ENCODE results near the gene RAB7A. TPM values are rescaled to one million over a fixed set of nuclear protein-coding genes. Genes with fewer than 3 reads are reported as not detected.

RAB7A gene
- total and polyA plus RNA-seq, 2 of the 8 experiments (the other 6 are each of a cell fraction or from before 2014, with no cell fraction given): 179 to 195 TPM

DNA sequence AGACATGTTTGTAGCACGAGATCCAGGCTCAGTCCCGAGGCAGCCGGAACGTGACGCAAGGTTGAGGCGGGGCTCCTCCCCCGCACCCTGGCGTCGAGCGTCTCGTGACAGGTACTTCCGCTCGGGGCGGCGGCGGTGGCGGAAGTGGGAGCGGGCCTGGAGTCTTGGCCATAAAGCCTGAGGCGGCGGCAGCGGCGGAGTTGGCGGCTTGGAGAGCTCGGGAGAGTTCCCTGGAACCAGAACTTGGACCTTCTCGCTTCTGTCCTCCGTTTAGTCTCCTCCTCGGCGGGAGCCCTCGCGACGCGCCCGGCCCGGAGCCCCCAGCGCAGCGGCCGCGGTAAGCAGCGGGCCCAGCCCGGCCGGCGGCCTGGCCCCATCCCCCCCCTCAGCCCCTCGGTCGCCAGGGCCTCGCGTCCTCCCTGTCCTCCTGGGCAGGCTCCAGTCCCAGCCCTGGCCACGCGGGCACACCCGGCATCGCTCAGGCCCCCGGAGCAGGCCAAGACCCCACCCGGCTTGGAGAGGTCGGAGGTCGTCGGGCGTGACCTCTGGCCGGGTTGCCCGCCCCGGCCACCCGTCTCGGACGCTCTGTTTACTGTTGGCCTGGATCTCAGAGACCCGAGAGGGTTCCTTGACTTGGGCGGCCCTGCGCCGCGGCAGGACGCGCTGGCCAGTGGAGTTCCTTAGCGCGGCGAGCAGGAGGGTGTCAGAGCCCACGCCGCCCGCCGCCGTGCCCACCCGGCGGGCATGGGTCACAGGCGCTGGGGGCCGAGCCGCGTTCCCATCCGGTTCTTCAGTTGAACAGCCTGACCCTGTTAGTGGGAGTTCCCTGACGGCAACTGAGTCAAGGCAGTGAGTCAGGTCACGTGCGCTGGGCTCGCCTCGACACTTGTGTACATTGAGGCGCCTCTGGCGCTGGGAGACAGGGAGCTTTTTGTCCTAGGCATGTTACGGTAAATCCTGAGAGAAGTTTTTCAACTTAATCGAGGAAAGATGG, at the start of gene RAB7A (continued):
- TF ChIP-seq EP300 (IDR thresholded peaks at IDR 0.05; ENCODE audit: borderline replicate concordance in 1 of 2, low read depth in 2 of 2, low read length in 2 of 2) (peak in 1 of 2 experiments; percentile 59; a peak in 1 of 3 replicates), ASH2L (IDR thresholded peaks at IDR 0.05; ENCODE audit: low read length) (peak; percentile 66), CHD2 (IDR thresholded peaks at IDR 0.05; ENCODE audit: low read length) (peak; percentile 67; the same call in 1 of the 2 replicates), SP2 (IDR thresholded peaks at IDR 0.05; ENCODE audit: low read length) (no peak), SP4 (IDR thresholded peaks at IDR 0.05; ENCODE audit: low read length) (no peak), HDAC2 (IDR thresholded peaks at IDR 0.05; ENCODE audit: borderline replicate concordance in 1 of 2, low read depth in 2 of 2, low read length in 2 of 2) (peak in 1 of 2 experiments; percentile 63; a peak in 1 of 4 replicates), USF2 (IDR thresholded peaks at IDR 0.05; ENCODE audit: low read length) (peak; percentile 84), BCL11A (IDR thresholded peaks at IDR 0.05; ENCODE audit: low read depth in 2 of 2, low read length in 2 of 2) (no peak), ATF3 (IDR thresholded peaks at IDR 0.05; ENCODE audit: insufficient read depth, low read depth, low read length) (peak; percentile 81), TAF7 (optimal IDR thresholded peaks at IDR 0.05; ENCODE audit: borderline replicate concordance, low read depth, low read length) (no peak), CBX8 (IDR thresholded peaks at IDR 0.05; ENCODE audit: borderline replicate concordance, low read depth, low read length) (no peak), SIRT6 (IDR thresholded peaks at IDR 0.05; ENCODE audit: low read length) (no peak), POLR2A (IDR thresholded peaks at IDR 0.05; ENCODE audit: control extremely low read depth in 1 of 2, low read depth in 2 of 2, low read length in 2 of 2) (peak; percentile 91 to 98), CEBPB (IDR thresholded peaks at IDR 0.05; ENCODE audit: low read depth, low read length) (peak; percentile 89), RNF2 (IDR thresholded peaks at IDR 0.05; ENCODE audit: borderline replicate concordance, low read depth, low read length, missing control alignments, poor library complexity, severe bottlenecking) (no peak), POLR2AphosphoS5 (IDR thresholded peaks at IDR 0.05; ENCODE audit: low read depth, low read length) (peak; percentile 90), PHF8 (conservative IDR thresholded peaks at IDR 0.05; ENCODE audit: low read depth, low read length) (peak; percentile 94), SUZ12 (IDR thresholded peaks at IDR 0.05; ENCODE audit: low read length) (no peak)
- TF ChIP-seq, protein P1, sequence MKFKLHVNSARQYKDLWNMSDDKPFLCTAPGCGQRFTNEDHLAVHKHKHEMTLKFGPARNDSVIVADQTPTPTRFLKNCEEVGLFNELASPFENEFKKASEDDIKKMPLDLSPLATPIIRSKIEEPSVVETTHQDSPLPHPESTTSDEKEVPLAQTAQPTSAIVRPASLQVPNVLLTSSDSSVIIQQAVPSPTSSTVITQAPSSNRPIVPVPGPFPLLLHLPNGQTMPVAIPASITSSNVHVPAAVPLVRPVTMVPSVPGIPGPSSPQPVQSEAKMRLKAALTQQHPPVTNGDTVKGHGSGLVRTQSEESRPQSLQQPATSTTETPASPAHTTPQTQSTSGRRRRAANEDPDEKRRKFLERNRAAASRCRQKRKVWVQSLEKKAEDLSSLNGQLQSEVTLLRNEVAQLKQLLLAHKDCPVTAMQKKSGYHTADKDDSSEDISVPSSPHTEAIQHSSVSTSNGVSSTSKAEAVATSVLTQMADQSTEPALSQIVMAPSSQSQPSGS (IDR thresholded peaks at IDR 0.05; ENCODE audit: low read length): peak; percentile 37; the same call in 1 of the 2 replicates

Data from H1 (cell line).